ENCODE results near the gene LRGUK.

LRGUK gene

GRCh38 chr7:134313543-134313942, 186.4 kb downstream of the LRGUK start:
- TF ChIP-seq CTCF (IDR thresholded peaks at IDR 0.05; ENCODE audit: extremely low read depth, missing control alignments) = no peak
- no peak for DNase-seq (ENCODE audit: low spot score)
